GM23338 (cell line): ENCODE measurements around the gene KRTAP10-12. TPM values are rescaled to one million over a fixed set of nuclear protein-coding genes. Genes with fewer than 3 reads are reported as not detected.

Experiments used
- ATAC-seq: fragments of 200-7000 bp; cut with Tn5 transposase; 3 replicates; pipeline ENCODE4 v1.9.1; 2020
- DNase-seq: peaks from one replicate; pipeline ENCODE4 v3.0.0-alpha.2; 2015; ENCODE audit warnings: low spot score
- H2AFZ ChIP-seq: fragments of 200-600 bp; sonication (generic); 2 replicates; pipeline ENCODE4 v1.8.0; 2016; ENCODE audit warnings: antibody characterized with exemption, mild to moderate bottlenecking, moderate library complexity
- H3F3A ChIP-seq: fragments of 200-600 bp; sonication (generic); replicated peaks from 2 replicates; pipeline ENCODE4 v1.8.0; 2017; ENCODE audit warnings: antibody characterized with exemption, mixed run types, low read depth
- H3K27ac ChIP-seq: fragments of 200-600 bp; sonication (generic); 2 replicates; pipeline ENCODE4 v1.6.1; 2016; ENCODE audit warnings: low read depth
- H3K27me3 ChIP-seq: fragments of 200-600 bp; sonication (generic); 2 replicates; pipeline ENCODE4 v1.8.0; 2016; ENCODE audit warnings: mild to moderate bottlenecking, mixed run types, moderate library complexity; ENCODE audit not compliant: insufficient read depth
- H3K36me3 ChIP-seq: fragments of 200-600 bp; sonication (generic); 2 replicates; pipeline ENCODE4 v1.8.0; 2016; ENCODE audit warnings: mild to moderate bottlenecking; ENCODE audit not compliant: insufficient read depth
- H3K4me1 ChIP-seq: fragments of 200-600 bp; sonication (generic); 2 replicates; pipeline ENCODE4 v1.8.0; 2016; ENCODE audit warnings: mild to moderate bottlenecking, moderate library complexity; ENCODE audit not compliant: insufficient read depth
- H3K4me2 ChIP-seq: fragments of 200-600 bp; sonication (generic); 2 replicates; pipeline ENCODE4 v1.7.1; 2017; ENCODE audit warnings: mixed run types
- H3K4me3 ChIP-seq: fragments of 200-600 bp; sonication (generic); 2 replicates; pipeline ENCODE4 v1.6.1; 2016; ENCODE audit warnings: mixed run types
- H3K79me2 ChIP-seq: fragments of 200-600 bp; sonication (generic); replicated peaks from 2 replicates; pipeline ENCODE4 v1.8.0; 2017; ENCODE audit warnings: mild to moderate bottlenecking; ENCODE audit not compliant: insufficient read depth
- H3K9me2 ChIP-seq: fragments of 200-600 bp; sonication (generic); 2 replicates; pipeline ENCODE4 v1.8.0; 2017; ENCODE audit not compliant: insufficient read depth
- H4K20me1 ChIP-seq: fragments of 200-600 bp; sonication (generic); replicated peaks from 2 replicates; pipeline ENCODE4 v1.8.0; 2017; ENCODE audit warnings: mild to moderate bottlenecking; ENCODE audit not compliant: insufficient read depth
- H3K27ac Mint-ChIP-seq: 2 replicates; pipeline ENCODE4 v1.8.0; 2020; ENCODE audit warnings: inconsistent platforms, mild to moderate bottlenecking, moderate library complexity, mixed read lengths
- H3K27me3 Mint-ChIP-seq: 3 replicates; pipeline ENCODE4 v1.8.0; 2022; ENCODE audit warnings: low read depth, mild to moderate bottlenecking, moderate library complexity, mixed read lengths, inconsistent platforms; ENCODE audit not compliant: insufficient read depth, poor library complexity
- H3K36me3 Mint-ChIP-seq: 3 replicates; pipeline ENCODE4 v1.8.0; 2021; ENCODE audit warnings: low read depth, mild to moderate bottlenecking, inconsistent platforms, moderate library complexity, mixed read lengths
- H3K4me1 Mint-ChIP-seq: 3 replicates; pipeline ENCODE4 v1.8.0; 2020; ENCODE audit warnings: mild to moderate bottlenecking, inconsistent platforms, mixed read lengths
- H3K4me3 Mint-ChIP-seq: 3 replicates; pipeline ENCODE4 v1.8.0; 2021; ENCODE audit warnings: moderate library complexity, mild to moderate bottlenecking, inconsistent platforms, mixed read lengths
- H3K9me3 Mint-ChIP-seq: 3 replicates; pipeline ENCODE4 v1.8.0; 2020; ENCODE audit warnings: moderate library complexity, mild to moderate bottlenecking, inconsistent platforms, mixed read lengths
- CREB1 ChIP-seq: fragments of 250-450 bp; sonication (Bioruptor Pico); IDR thresholded peaks from 2 replicates; pipeline ENCODE4 v1.5.0; 2020; ENCODE audit warnings: low read depth, mild to moderate bottlenecking, moderate library complexity
- CTCF ChIP-seq, 2 experiments: fragments of 200-600 bp in 1 of 2; sonication (generic) in 1 of 2; conservative IDR thresholded peaks; 2 replicates each; pipeline versions ENCODE4 v1.5.1 to v1.6.1; 2016 to 2017; ENCODE audit warnings: antibody characterized with exemption in 2 of 2, low read depth in 2 of 2, mild to moderate bottlenecking in 2 of 2, moderate library complexity in 1 of 2
- ETS1 ChIP-seq: IDR thresholded peaks from 2 replicates; pipeline ENCODE4 v1.6.1; 2016; ENCODE audit warnings: antibody characterized with exemption
- EZH2 ChIP-seq: fragments of 200-600 bp; sonication (generic); IDR thresholded peaks from one replicate; pipeline ENCODE4 v1.8.0; 2017; ENCODE audit warnings: antibody characterized with exemption, mild to moderate bottlenecking, low read depth; ENCODE audit not compliant: unreplicated experiment
- EZH2phosphoT487 ChIP-seq: fragments of 200-600 bp; sonication (generic); IDR thresholded peaks from one replicate; pipeline ENCODE4 v1.8.1; 2018; ENCODE audit warnings: antibody characterized with exemption; ENCODE audit not compliant: unreplicated experiment
- JUNB ChIP-seq: IDR thresholded peaks from one replicate; pipeline ENCODE4 v1.6.1; 2016; ENCODE audit warnings: antibody characterized with exemption; ENCODE audit not compliant: unreplicated experiment
- NANOG ChIP-seq: IDR thresholded peaks from 2 replicates; pipeline ENCODE4 v1.6.1; 2016; ENCODE audit warnings: antibody characterized with exemption, borderline replicate concordance
- POLR2AphosphoS5 ChIP-seq: IDR thresholded peaks from 2 replicates; pipeline ENCODE4 v1.6.1; 2016; ENCODE audit warnings: antibody characterized with exemption, low read depth
- REST ChIP-seq: IDR thresholded peaks from one replicate; pipeline ENCODE4 v1.6.1; 2018; ENCODE audit warnings: antibody characterized with exemption; ENCODE audit not compliant: unreplicated experiment
- STAT1 ChIP-seq: IDR thresholded peaks from one replicate; pipeline ENCODE4 v1.6.1; 2016; ENCODE audit warnings: antibody characterized with exemption; ENCODE audit not compliant: unreplicated experiment
- ZNF114 ChIP-seq: fragments of 250-450 bp; sonication (Bioruptor Pico); IDR thresholded peaks from 2 replicates; pipeline ENCODE4 v1.5.0; 2020; ENCODE audit warnings: mild to moderate bottlenecking, moderate library complexity
- ZNF331 ChIP-seq: fragments of 250-450 bp; sonication (Bioruptor Pico); IDR thresholded peaks from 2 replicates; pipeline ENCODE4 v1.5.0; 2020; ENCODE audit warnings: low read depth, mild to moderate bottlenecking, moderate library complexity
- ZNF462 ChIP-seq: fragments of 250-450 bp; sonication (Bioruptor Pico); IDR thresholded peaks from 2 replicates; pipeline ENCODE4 v1.5.0; 2020; ENCODE audit warnings: mild to moderate bottlenecking, moderate library complexity
- polyA plus RNA-seq: library from polyadenylated mRNA; unstranded; fragments of >200 nt; fragmentation: Nextera tagmentation; extraction: Ambion mirVana; gene quantifications from 2 replicates; pipeline ENCODE4 v1.2.1, GENCODE V29; 2016
- total RNA-seq: library from RNA; depleted of rRNA; stranded (reverse); fragments of >200 nt; shearing (Covaris generic); gene quantifications from 2 replicates; pipeline ENCODE4 v1.2.3, GENCODE V29; 2014

The KRTAP10-12 gene
- total and polyA plus RNA-seq, 2 experiments from 2014 or later: not detected

- H3K4me2 ChIP-seq: peak overlapping the region; percentile 47; the same call in 1 of the 2 replicates
- Mint-ChIP-seq H3K4me1 (peaks cover 30% of the 10 kb centered on the region), H3K9me3 (peaks cover 18% of the 10 kb centered on the region), H3K36me3 (peaks cover 9% of the 10 kb centered on the region; the same call in 2 of the 3 replicates), H3K4me3 (no peak overlapping the region), H3K27me3 (peaks cover 8% of the 10 kb centered on the region), H3K27ac (peak overlapping the region; percentile 47; the same call in 1 of the 2 replicates)
- H3F3A ChIP-seq: 0 out of 2 replicates have a peak, but pooled peaks cover 3% of the 10 kb centered on the region
- no peaks in the 10 kb centered on the region for H3K36me3 ChIP-seq
- no peak overlapping the region for H3K4me3 ChIP-seq
- peak; percentile 36 for ATAC-seq
- peaks cover 31% of the 10 kb centered on the region for H3K4me1 ChIP-seq
- peak overlapping the region; percentile 86 for H2AFZ ChIP-seq
- TF ChIP-seq ETS1: no peak
- no peak for TF ChIP-seq POLR2AphosphoS5
- no peak for TF ChIP-seq ZNF462 (CRISPR knock-in tag)
- TF ChIP-seq REST: no peak
- no peak for TF ChIP-seq ZNF114 (CRISPR knock-in tag)
- no peak for TF ChIP-seq EZH2phosphoT487
- no peak for TF ChIP-seq JUNB
- no peak for TF ChIP-seq STAT1
- TF ChIP-seq NANOG: no peak
- no peak for TF ChIP-seq CREB1
- no peak for TF ChIP-seq ZNF331 (CRISPR knock-in tag)
- TF ChIP-seq CTCF (conservative IDR thresholded peaks at IDR 0.05; ENCODE audit: low read depth in 2 of 2): no peak
- no peak for TF ChIP-seq EZH2
- H3K79me2 ChIP-seq: no peaks in the 10 kb centered on the region
- H3K27me3 ChIP-seq: no peaks in the 10 kb centered on the region
- no peak overlapping the region for H3K27ac ChIP-seq
- H4K20me1 ChIP-seq: no peaks in the 10 kb centered on the region
- DNase-seq: no peak
- H3K9me2 ChIP-seq: no peaks in the 10 kb centered on the region
These were observed 37.9 kb upstream of the KRTAP10-12 start for GRCh38 chr21:44658913-44659595.
